Naive thymus-derived CD4-positive, alpha-beta T cell (primary cell): ENCODE results near the gene EXOSC10. TPM values are rescaled to one million over a fixed set of nuclear protein-coding genes. Genes with fewer than 3 reads are reported as not detected.

ENCODE experiments used
- ATAC-seq: fragments of 150-1000 bp; cut with Tn5 transposase; 2 replicates; pipeline ENCODE4 v1.10.0; 2021; ENCODE audit warnings: mild to moderate bottlenecking, moderate library complexity
- CTCF ChIA-PET: fragments of 350-600 bp; sonication (Branson Sonifier 250); formaldehyde crosslinking; loops from one replicate; lab custom pipeline; 2021; ENCODE audit warnings: antibody characterized with exemption; lab: Charles Lee
- POLR2A ChIA-PET: fragments of 350-600 bp; sonication (Branson Sonifier 250); formaldehyde crosslinking; loops from one replicate; lab custom pipeline; 2021; ENCODE audit warnings: antibody characterized with exemption, inconsistent platforms; lab: Charles Lee
- DNase-seq, 9 donors: peaks; one replicate each; pipeline versions ENCODE4 v3.0.0 to v3.0.0-alpha.2; 2020 to 2022; ENCODE audit warnings: mixed read lengths in 1 of 9
- H3K27ac ChIP-seq: one replicate; pipeline ENCODE4 v1.7.0; 2013; ENCODE audit warnings: mild to moderate bottlenecking, low read depth, low read length, moderate library complexity
- H3K27me3 ChIP-seq, 2 donors: one replicate each; pipeline ENCODE4 v1.7.0; 2013; ENCODE audit warnings: low read length in 2 of 2, mild to moderate bottlenecking in 2 of 2, moderate library complexity in 2 of 2; ENCODE audit not compliant: control insufficient read depth in 2 of 2, insufficient read depth in 2 of 2
- H3K36me3 ChIP-seq, 3 experiments: 1 replicate in 2 of 3; 2 replicates in 1 of 3; pipeline ENCODE4 v1.7.0; 2013; ENCODE audit warnings: low read length in 3 of 3, mild to moderate bottlenecking in 3 of 3, moderate library complexity in 1 of 3; ENCODE audit not compliant: insufficient read depth in 3 of 3, control insufficient read depth in 2 of 3
- H3K4me1 ChIP-seq, 2 donors: one replicate each; pipeline ENCODE4 v1.7.0; 2013; ENCODE audit warnings: low read length in 2 of 2, mild to moderate bottlenecking in 2 of 2, moderate library complexity in 1 of 2; ENCODE audit not compliant: control insufficient read depth in 2 of 2, insufficient read depth in 2 of 2
- H3K4me3 ChIP-seq: 2 replicates; pipeline ENCODE4 v1.7.0; 2013; ENCODE audit warnings: mild to moderate bottlenecking, low read length
- H3K9me3 ChIP-seq, 3 experiments: 1 replicate in 2 of 3; 2 replicates in 1 of 3; pipeline ENCODE4 v1.7.0; 2013; ENCODE audit warnings: low read length in 3 of 3; ENCODE audit not compliant: control insufficient read depth in 2 of 3
- H3K27ac Mint-ChIP-seq, 9 donors: one replicate each; pipeline ENCODE4 v1.8.0; 2020 to 2022; ENCODE audit warnings: mixed read lengths in 9 of 9, mild to moderate bottlenecking in 8 of 9, moderate library complexity in 5 of 9, inconsistent platforms in 2 of 9
- H3K27me3 Mint-ChIP-seq, 5 donors: one replicate each; pipeline ENCODE4 v1.8.0; 2021 to 2022; ENCODE audit warnings: mixed read lengths in 5 of 5, mild to moderate bottlenecking in 1 of 5
- H3K36me3 Mint-ChIP-seq, 5 donors: one replicate each; pipeline ENCODE4 v1.8.0; 2020 to 2022; ENCODE audit warnings: mixed read lengths in 5 of 5, mild to moderate bottlenecking in 3 of 5, inconsistent platforms in 1 of 5
- H3K4me1 Mint-ChIP-seq, 7 donors: one replicate each; pipeline ENCODE4 v1.8.0; 2020 to 2022; ENCODE audit warnings: mixed read lengths in 7 of 7, mild to moderate bottlenecking in 3 of 7, inconsistent platforms in 1 of 7
- H3K4me3 Mint-ChIP-seq, 10 donors: one replicate each; pipeline ENCODE4 v1.8.0; 2020 to 2022; ENCODE audit warnings: mild to moderate bottlenecking in 10 of 10, mixed read lengths in 10 of 10, moderate library complexity in 6 of 10, inconsistent platforms in 2 of 10
- H3K9me3 Mint-ChIP-seq, 11 donors: one replicate each; pipeline ENCODE4 v1.8.0; 2020 to 2022; ENCODE audit warnings: mixed read lengths in 11 of 11, mild to moderate bottlenecking in 4 of 11, inconsistent platforms in 1 of 11, moderate library complexity in 1 of 11
- intact Hi-C, 2 donors: fragments of 100-400 bp; cut with micrococcal nuclease; formaldehyde crosslinking; loops; one replicate each; pipeline ENCODE4 v1.15.1; 2023
- polyA plus RNA-seq, 2 donors: library from polyadenylated mRNA; unstranded; fragments of 300-500 nt; fragmentation: Illumina TruSeq; gene quantifications; one replicate each; pipeline ENCODE4 v1.2.3, GENCODE V29; 2021
- total RNA-seq, 6 experiments: library from RNA in 5 of 6; stranded (reverse) in 5 of 6; gene quantifications; 1 replicate in 5 of 6; 2 replicates in 1 of 6; pipeline ENCODE4 v1.2.3 and lab custom pipeline; 2021 to 2026

Gene EXOSC10
- total and polyA plus RNA-seq, 7 experiments from 2014 or later: 33.9 to 83.4 (median 80.0) TPM

GRCh38 chr1:11057477-11057876 is 42.2 kb downstream of the EXOSC10 start:
- Mint-ChIP-seq H3K27me3 (no peaks in the 10 kb centered on the region), H3K27ac (peak overlapping the region in 2 of 9 donors; percentile 31 to 71), H3K4me3 (peak overlapping the region in 7 of 10 donors; percentile 25 to 98 (median 46)), H3K9me3 (no peaks in the 10 kb centered on the region), H3K36me3 (peaks cover 0 to 11% (median 0%) of the 10 kb centered on the region in 5 donors), H3K4me1 (peaks cover 1 to 28% (median 17%) of the 10 kb centered on the region in 7 donors)
- ChIA-PET POLR2A (interaction anchor here (0.6 to 1.1 kb wide), 4 partner anchors 23 to 585 kb away, joined by 3 to 4 read pairs (median 3); partner anchors contain the start of gene EXOSC10), CTCF (no interaction called here)
- peaks cover 0 to 25% (median 5%) of the 10 kb centered on the region in 3 experiments for H3K36me3 ChIP-seq
- H3K4me1 ChIP-seq: peaks cover 5 to 19% of the 10 kb centered on the region in 2 donors
- no peak overlapping the region for H3K4me3 ChIP-seq
- H3K27me3 ChIP-seq: no peaks in the 10 kb centered on the region
- DNase-seq (no peak), ATAC-seq (no peak)
- H3K9me3 ChIP-seq: no peaks in the 10 kb centered on the region
- no peak overlapping the region for H3K27ac ChIP-seq
- intact Hi-C loops: no loop called here

DNA sequence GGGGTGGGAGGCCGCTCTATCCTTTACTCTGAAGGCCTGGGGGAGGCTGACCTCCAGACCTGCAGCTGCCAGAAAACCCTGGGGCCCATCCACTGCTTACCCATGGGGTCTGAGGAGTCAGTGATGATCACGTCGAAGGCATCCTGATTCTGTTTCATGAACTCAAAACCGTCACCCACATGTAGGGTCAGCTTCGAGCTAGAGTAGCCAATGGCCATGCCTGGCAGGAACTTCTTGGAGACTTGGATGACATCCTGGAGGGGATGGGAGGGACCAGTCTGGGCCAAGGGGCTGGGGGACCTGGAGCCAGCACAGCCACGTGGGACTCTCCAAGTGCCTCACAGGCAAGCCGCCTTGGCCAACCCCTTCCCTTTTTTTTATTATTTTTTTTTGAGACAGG is 43.2 kb downstream of the EXOSC10 start:
- Histone ChIP-seq H3K27ac (no peak overlapping the region), H3K27me3 (no peaks in the 10 kb centered on the region), H3K4me3 (no peak overlapping the region), H3K9me3 (no peaks in the 10 kb centered on the region), H3K36me3 (peaks cover 0 to 25% (median 5%) of the 10 kb centered on the region in 3 experiments), H3K4me1 (peaks cover 5 to 11% of the 10 kb centered on the region in 2 donors)
- POLR2A ChIA-PET: interaction anchor here (0.6 kb wide), 1 partner anchor 512 kb away, joined by 3 read pairs; no protein-coding TSS in a partner anchor
- CTCF ChIA-PET: interaction anchor here (1.2 kb wide), 1 partner anchor 19 kb away, joined by 3 read pairs; no protein-coding TSS in a partner anchor
- Mint-ChIP-seq H3K27me3 (no peaks in the 10 kb centered on the region), H3K27ac (peak overlapping the region in 1 of 9 donors; percentile 12), H3K9me3 (no peaks in the 10 kb centered on the region), H3K36me3 (peaks cover 0 to 11% (median 0%) of the 10 kb centered on the region in 5 donors), H3K4me1 (peaks cover 0 to 18% (median 15%) of the 10 kb centered on the region in 7 donors), H3K4me3 (no peak overlapping the region)
- no peak for DNase-seq
- intact Hi-C loops: no loop called here
- no peak for ATAC-seq

GRCh38 chr1:11055676-11056075 is 44.0 kb downstream of the EXOSC10 start:
- Mint-ChIP-seq H3K4me1 (peaks cover 0 to 13% (median 9%) of the 10 kb centered on the region in 7 donors), H3K36me3 (peaks cover 0 to 8% (median 0%) of the 10 kb centered on the region in 5 donors), H3K9me3 (no peaks in the 10 kb centered on the region), H3K27me3 (no peaks in the 10 kb centered on the region), H3K27ac (no peak overlapping the region), H3K4me3 (no peak overlapping the region)
- POLR2A ChIA-PET: interaction anchor here (0.6 kb wide), 1 partner anchor 513 kb away, joined by 3 read pairs; no protein-coding TSS in a partner anchor
- Histone ChIP-seq H3K27ac (no peak overlapping the region), H3K4me3 (no peak overlapping the region), H3K36me3 (peaks cover 0 to 25% (median 5%) of the 10 kb centered on the region in 3 experiments), H3K4me1 (peaks cover 2 to 9% of the 10 kb centered on the region in 2 donors), H3K27me3 (no peaks in the 10 kb centered on the region), H3K9me3 (no peaks in the 10 kb centered on the region)
- intact Hi-C loops: no loop called here
- CTCF ChIA-PET: interaction anchor here (1.2 kb wide), 1 partner anchor 18 kb away, joined by 3 read pairs; no protein-coding TSS in a partner anchor
- DNase-seq (no peak), ATAC-seq (no peak)

- CTCF ChIA-PET: interaction anchor here (0.7 kb wide), 1 partner anchor 1433 kb away, joined by 3 read pairs; no protein-coding TSS in a partner anchor
- H3K4me1 Mint-ChIP-seq: peaks cover 0 to 10% (median 5%) of the 10 kb centered on the region in 7 donors
- intact Hi-C loops: no loop called here
- no peak overlapping the region for H3K27ac ChIP-seq
- no peaks in the 10 kb centered on the region for H3K9me3 ChIP-seq
- H3K36me3 Mint-ChIP-seq: peaks cover 0 to 7% (median 0%) of the 10 kb centered on the region in 5 donors
- POLR2A ChIA-PET: no interaction called here
- no peak overlapping the region for H3K4me3 ChIP-seq
- H3K4me3 Mint-ChIP-seq: no peak overlapping the region
- no peak for ATAC-seq
- H3K27ac Mint-ChIP-seq: no peak overlapping the region
- H3K9me3 Mint-ChIP-seq: no peaks in the 10 kb centered on the region
- peaks cover 0 to 9% of the 10 kb centered on the region in 2 donors for H3K4me1 ChIP-seq
- H3K36me3 ChIP-seq: peaks cover 0 to 25% (median 5%) of the 10 kb centered on the region in 3 experiments
- H3K27me3 Mint-ChIP-seq: no peaks in the 10 kb centered on the region
- DNase-seq: no peak
- H3K27me3 ChIP-seq: no peaks in the 10 kb centered on the region
Observed at GRCh38 chr1:11054666-11055065, 45.0 kb downstream of the EXOSC10 start.

- Mint-ChIP-seq H3K27ac (no peak overlapping the region), H3K4me1 (peaks cover 0 to 8% (median 4%) of the 10 kb centered on the region in 7 donors), H3K36me3 (peaks cover 0 to 7% (median 0%) of the 10 kb centered on the region in 5 donors), H3K4me3 (no peak overlapping the region), H3K27me3 (no peaks in the 10 kb centered on the region), H3K9me3 (no peaks in the 10 kb centered on the region)
- H3K9me3 ChIP-seq: no peaks in the 10 kb centered on the region
- H3K4me1 ChIP-seq: peaks cover 0 to 8% of the 10 kb centered on the region in 2 donors
- intact Hi-C loops: no loop called here
- no peaks in the 10 kb centered on the region for H3K27me3 ChIP-seq
- ChIA-PET CTCF (no interaction called here), POLR2A (no interaction called here)
- ATAC-seq: no peak
- H3K4me3 ChIP-seq: no peak overlapping the region
- DNase-seq: no peak
- H3K36me3 ChIP-seq: peaks cover 0 to 25% (median 5%) of the 10 kb centered on the region in 3 experiments
- H3K27ac ChIP-seq: no peak overlapping the region
Observed at GRCh38 chr1:11054181-11054580, 45.5 kb downstream of the EXOSC10 start.

- intact Hi-C loops: no loop called here
- Histone ChIP-seq H3K36me3 (peaks cover 0 to 25% (median 5%) of the 10 kb centered on the region in 3 experiments), H3K9me3 (no peaks in the 10 kb centered on the region), H3K4me3 (no peak overlapping the region), H3K4me1 (peaks cover 0 to 3% of the 10 kb centered on the region in 2 donors), H3K27me3 (no peaks in the 10 kb centered on the region), H3K27ac (no peak overlapping the region)
- no peak for ATAC-seq
- H3K4me1 Mint-ChIP-seq: peaks cover 0 to 4% (median 0%) of the 10 kb centered on the region in 7 donors
- CTCF ChIA-PET: no interaction called here
- H3K36me3 Mint-ChIP-seq: peaks cover 0 to 7% (median 0%) of the 10 kb centered on the region in 5 donors
- H3K27me3 Mint-ChIP-seq: no peaks in the 10 kb centered on the region
- no peaks in the 10 kb centered on the region for H3K9me3 Mint-ChIP-seq
- no peak for DNase-seq
- POLR2A ChIA-PET: no interaction called here
- H3K27ac Mint-ChIP-seq: no peak overlapping the region
- H3K4me3 Mint-ChIP-seq: no peak overlapping the region
Observed at GRCh38 chr1:11053758-11054137, 45.9 kb downstream of the EXOSC10 start.
